K562 (cell line): ENCODE results near the gene SMYD1. TPM values are rescaled to one million over a fixed set of nuclear protein-coding genes. Genes with fewer than 3 reads are reported as not detected.

ENCODE experiments used
- ATAC-seq: fragments of 200-7000 bp; cut with Tn5 transposase; 3 replicates; pipeline ENCODE4 v1.9.1; 2020; ENCODE audit warnings: moderate library complexity
- BruUV-seq: library from RNA; stranded (reverse); fragments of 400-500 nt; replicated peaks from 2 replicates; lab custom pipeline; 2021; lab: Mats Ljungman, UMichigan
- CTCF ChIA-PET: fragments of 300-600 bp; formaldehyde crosslinking; extraction: SDS; loops from one replicate; lab custom pipeline; 2021; ENCODE audit warnings: low intra/inter-chr PET ratio; lab: Yijun Ruan, JAX
- POLR2A ChIA-PET: fragments of 300-600, 350-650 bp; sonication (Branson Sonifier 250); formaldehyde crosslinking; extraction: SDS; loops from one replicate; lab custom pipeline; 2021; ENCODE audit warnings: antibody characterized with exemption, inconsistent platforms; lab: Yijun Ruan, JAX
- DNase-seq, 4 experiments: peaks; one replicate each; pipeline versions ENCODE4 v3.0.0 to v3.0.0-alpha.2; 2011 to 2018; ENCODE audit warnings: low spot score in 3 of 4, mixed read lengths in 3 of 4; ENCODE audit errors: extremely low read depth in 1 of 4
- FAIRE-seq: peaks from 2 replicates; lab custom pipeline; 2011; peaks lifted over from hg19 to GRCh38; lab: Jason Lieb, UNC
- H2AFZ ChIP-seq: 2 replicates; pipeline ENCODE4 v1.6.0; 2011; ENCODE audit warnings: low read depth, low read length, control low read depth, inconsistent platforms
- H3K27ac ChIP-seq: fragments of 200-600 bp; 3 replicates; pipeline ENCODE4 v1.8.0; 2011; ENCODE audit warnings: low read depth, mild to moderate bottlenecking, control low read depth, inconsistent platforms, low read length, moderate library complexity, mixed read lengths; ENCODE audit errors: extremely low read depth
- H3K27me3 ChIP-seq, 2 experiments: fragments of 300-600 bp in 1 of 2; 2 replicates in 1 of 2; 3 replicates in 1 of 2; pipeline versions ENCODE4 v1.6.0 to v1.8.0; 2011; ENCODE audit warnings: inconsistent platforms in 2 of 2, low read length in 2 of 2, mild to moderate bottlenecking in 1 of 2, mixed read lengths in 1 of 2, moderate library complexity in 1 of 2; ENCODE audit not compliant: control insufficient read depth in 2 of 2, insufficient read depth in 2 of 2
- H3K36me3 ChIP-seq: fragments of 300-600 bp; 3 replicates; pipeline ENCODE4 v1.8.0; 2011; ENCODE audit warnings: mild to moderate bottlenecking, low read length, inconsistent platforms; ENCODE audit not compliant: control insufficient read depth, insufficient read depth
- H3K4me1 ChIP-seq, 2 experiments: fragments of 200-600 bp in 1 of 2; replicated peaks in 1 of 2; 2 replicates in 1 of 2; 3 replicates in 1 of 2; pipeline versions ENCODE4 v1.5.1 to v1.8.0; 2011; ENCODE audit warnings: inconsistent platforms in 2 of 2, low read length in 2 of 2, mild to moderate bottlenecking in 1 of 2, mixed read lengths in 1 of 2, moderate library complexity in 1 of 2; ENCODE audit not compliant: control insufficient read depth in 2 of 2, insufficient read depth in 2 of 2
- H3K4me2 ChIP-seq: 2 replicates; pipeline ENCODE4 v1.6.1; 2011; ENCODE audit warnings: low read length, control low read depth, inconsistent platforms, mixed read lengths; ENCODE audit not compliant: insufficient read depth
- H3K4me3 ChIP-seq: fragments of 200-600 bp; sonication (generic), shearing (Covaris generic); 2 replicates; pipeline ENCODE4 v1.5.1; 2016; ENCODE audit warnings: control low read depth, inconsistent platforms
- H3K79me2 ChIP-seq: fragments of 200-600 bp; 3 replicates; pipeline ENCODE4 v1.8.0; 2011; ENCODE audit warnings: low read length, inconsistent platforms; ENCODE audit not compliant: control insufficient read depth, insufficient read depth
- H3K9ac ChIP-seq, 2 experiments: 2 replicates each; pipeline versions ENCODE4 v1.6.0 to v1.6.1; 2011; ENCODE audit warnings: low read depth in 2 of 2, low read length in 2 of 2, control low read depth in 1 of 2, inconsistent platforms in 1 of 2, mild to moderate bottlenecking in 1 of 2, mixed read lengths in 1 of 2; ENCODE audit not compliant: insufficient read depth in 1 of 2
- H3K9me1 ChIP-seq: one replicate; pipeline ENCODE4 v1.6.0; 2011; ENCODE audit warnings: inconsistent platforms, mild to moderate bottlenecking, low read length, moderate library complexity; ENCODE audit not compliant: control insufficient read depth, insufficient read depth
- H3K9me3 ChIP-seq: replicated peaks from 2 replicates; pipeline ENCODE4 v1.5.1; 2011; ENCODE audit warnings: low read depth, low read length, inconsistent platforms; ENCODE audit not compliant: control insufficient read depth, insufficient read depth
- H4K20me1 ChIP-seq: replicated peaks from 2 replicates; pipeline ENCODE4 v1.6.1; 2011; ENCODE audit warnings: low read length, inconsistent platforms, mixed read lengths; ENCODE audit not compliant: control insufficient read depth, insufficient read depth
- ATF7 ChIP-seq: fragments of 450-650 bp; IDR thresholded peaks from 2 replicates; pipeline ENCODE4 v1.7.1; 2014; ENCODE audit warnings: mild to moderate bottlenecking, moderate library complexity
- CCNT2 ChIP-seq: IDR thresholded peaks from 2 replicates; pipeline ENCODE4 v1.6.1; 2011; ENCODE audit warnings: borderline replicate concordance, low read depth, mild to moderate bottlenecking, moderate library complexity, mixed read lengths, low read length; ENCODE audit not compliant: insufficient read length; ENCODE audit errors: extremely low read depth
- CREBBP ChIP-seq: IDR thresholded peaks from one replicate; pipeline ENCODE4 v1.6.1; 2012; ENCODE audit warnings: low read depth, mild to moderate bottlenecking, control low read depth, inconsistent platforms, low read length
- ELF1 ChIP-seq: fragments of 200-800 bp; sonication (Bioruptor generic); IDR thresholded peaks from 2 replicates; pipeline ENCODE4 v1.6.1; 2016; ENCODE audit warnings: missing genetic modification characterization, missing compliant biosample characterization
- MGA ChIP-seq: fragments of 450-650 bp; IDR thresholded peaks from 2 replicates; pipeline ENCODE4 v1.6.1; 2016; ENCODE audit warnings: mild to moderate bottlenecking, moderate library complexity
- MYC ChIP-seq, 2 experiments: fragments of 250-450 bp in 1 of 2; sonication (Bioruptor Pico) in 1 of 2; IDR thresholded peaks; 2 replicates each; pipeline versions ENCODE4 v1.5.1 to v1.6.1; 2012 to 2021; ENCODE audit warnings: low read depth in 2 of 2, borderline replicate concordance in 1 of 2, improper control_type of control experiment in 1 of 2, low read length in 1 of 2, mild to moderate bottlenecking in 1 of 2, moderate library complexity in 1 of 2
- SIRT6 ChIP-seq: IDR thresholded peaks from one replicate; pipeline ENCODE4 v1.6.1; 2012; ENCODE audit warnings: low read depth, mild to moderate bottlenecking, control low read depth, inconsistent platforms, low read length, moderate library complexity
- ZFP1 ChIP-seq: fragments of 450-650 bp; formaldehyde crosslinking; IDR thresholded peaks from 2 replicates; pipeline ENCODE4 v1.4.0; 2020; ENCODE audit warnings: mild to moderate bottlenecking, mixed read lengths
- ZNF274 ChIP-seq: IDR thresholded peaks from 2 replicates; pipeline ENCODE4 v1.6.1; 2011; ENCODE audit warnings: low read depth, mild to moderate bottlenecking, low read length, moderate library complexity, borderline replicate concordance
- whole genome bisulfite sequencing: fragments of 100-300 bp; shearing (Covaris generic); methylation state at CpG from one replicate; pipeline ENCODE4 v1.1.6; 2016; ENCODE audit warnings: low coverage, mixed read lengths; ENCODE audit not compliant: insufficient coverage; ENCODE audit errors: missing lambda C conversion rate; 5-methylcytosine and 5-hydroxymethylcytosine counted together
- in situ Hi-C: fragments of 300-500 bp; cut with MboI; formaldehyde crosslinking; loops from 4 replicates; pipeline ENCODE4 v1.15.0; 2018; ENCODE audit warnings: inconsistent platforms, mixed read lengths
- intact Hi-C: fragments of 100-400 bp; cut with micrococcal nuclease; formaldehyde crosslinking; loops from 2 replicates; pipeline ENCODE4 v1.14.2; 2022
- polyA plus RNA-seq, 8 experiments: library from polyadenylated mRNA; depleted of rRNA in 4 of 8; stranded (reverse) in 5 of 8; unstranded in 3 of 8; fragments of >200 nt; fragmentation: Nextera tagmentation in 2 of 8; fragmentation: Illumina TruSeq in 1 of 8; extraction: Ambion mirVana in 2 of 8; extraction: Trizol in 1 of 8; gene quantifications; 2 replicates each; pipeline versions ENCODE4 v1.2.1 to v1.2.3, GENCODE V29; 2011 to 2014; ENCODE audit warnings: inconsistent platforms in 1 of 8, missing spikeins in 1 of 8
- total RNA-seq, 7 experiments: library from RNA; depleted of rRNA in 6 of 7; stranded (reverse); fragments of >200 nt in 6 of 7; fragmentation: Illumina TruSeq in 2 of 7; extraction: Trizol in 2 of 7; gene quantifications; 2 replicates each; pipeline versions ENCODE4 v1.2.1 to v1.2.3, GENCODE V29; 2011 to 2021; ENCODE audit warnings: low replicate concordance in 1 of 7

Gene SMYD1
- total and polyA plus RNA-seq, 9 of the 15 experiments (the other 6 are each of a cell fraction or from before 2014, with no cell fraction given), result not detected

DNA sequence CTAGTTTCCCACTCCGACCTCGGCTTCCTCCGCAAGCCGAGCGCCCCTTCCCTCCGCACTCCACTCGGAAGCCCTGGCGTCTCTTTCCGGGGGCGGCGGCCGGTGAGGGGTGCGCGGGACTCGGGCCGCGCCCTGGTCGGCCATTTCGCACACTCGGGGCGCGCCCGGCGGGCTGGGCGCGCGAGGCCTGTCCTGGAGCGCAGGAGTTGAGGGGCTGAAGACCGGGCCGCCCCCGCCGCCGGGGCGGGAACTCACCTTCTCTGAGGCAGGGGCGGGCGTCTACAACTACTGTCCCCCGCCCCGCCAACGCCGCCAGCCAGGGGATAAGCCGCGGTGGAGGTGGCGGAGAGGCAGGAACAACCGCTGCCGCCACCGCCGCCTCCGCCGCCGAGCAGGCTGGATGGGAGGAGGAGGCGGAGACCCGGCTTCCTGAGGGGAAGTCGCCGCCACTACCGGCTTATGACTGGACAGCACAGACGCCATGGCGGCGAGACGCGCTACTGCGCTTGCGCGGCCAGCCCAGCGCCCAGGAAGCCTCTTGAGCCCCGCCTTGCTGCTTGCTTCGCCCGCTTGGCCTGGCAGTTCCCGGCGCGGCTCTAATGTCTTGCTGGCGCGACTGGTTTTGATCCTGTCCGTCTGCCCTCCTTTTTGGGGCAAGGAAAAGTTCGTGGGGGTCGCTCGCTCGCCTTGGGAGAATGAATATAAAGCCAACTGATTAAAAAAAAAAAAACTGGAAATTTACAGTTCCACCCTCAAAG lies 12.1 kb upstream of the SMYD1 start, which contains the start of gene KRCC1:
KRCC1 (minus strand) TSS at position 413 of the 758 bp plus-strand sequence. CDS start 27,220 bp downstream, outside the sequence.
- H3K4me2 ChIP-seq, result peak within 1 kb of the TSS; percentile 88
- H4K20me1 ChIP-seq, result 0 out of 2 replicates have a peak, but pooled peaks cover 7% of the 10 kb centered on the region
- H3K9me3 ChIP-seq, result no peaks in the 10 kb centered on the region
- H3K27me3 ChIP-seq, result no peaks in the 10 kb centered on the region
- peak within 1 kb of the TSS; percentile 95 for H3K27ac ChIP-seq
- ATAC-seq, result peak; percentile 90
- POLR2A ChIA-PET, result interaction anchor here (1.0 to 1.7 kb wide), 4 partner anchors 9 to 90 kb away, joined by 3 to 10 read pairs (median 3); partner anchors contain the start of gene RNU2-63P
- peak within 1 kb of the TSS; percentile 96 to 97 for H3K9ac ChIP-seq
- H3K79me2 ChIP-seq, result peaks cover 33% of the 10 kb centered on the region
- in situ Hi-C loops, result loop anchor here (5.0 kb wide), 1 partner anchor 102 kb away; no protein-coding TSS in a partner anchor
- peak; percentile 94 to 97 (median 94) for DNase-seq
- under 1% methylated on average over 47 of the region's 77 CpGs for WGBS
- H2AFZ ChIP-seq, result peak within 1 kb of the TSS; percentile 74
- no TSS peak for BruUV-seq
- intact Hi-C loops, result loop anchor here (1.0 kb wide), 2 partner anchors 33 to 39 kb away; partner anchors contain the start of gene RNU2-63P
- H3K9me1 ChIP-seq, result no peaks in the 10 kb centered on the region
- H3K4me1 ChIP-seq, result peaks cover 22 to 42% of the 10 kb centered on the region in 2 experiments
- CTCF ChIA-PET, result interaction anchor here (0.9 kb wide), 1 partner anchor 34 kb away, joined by 3 read pairs; no protein-coding TSS in a partner anchor
- FAIRE-seq, result peak; percentile 79
- peak within 1 kb of the TSS; percentile 79 for H3K4me3 ChIP-seq
- H3K36me3 ChIP-seq, result no peaks in the 10 kb centered on the region
- TF ChIP-seq ATF7 (peak; percentile 67), CCNT2 (peak; percentile 72), ZFP1 (CRISPR knock-in tag) (no peak), MGA (peak; percentile 43; the same call in 1 of the 2 replicates), ZNF274 (no peak), MYC (IDR thresholded peaks at IDR 0.05; ENCODE audit: low read depth, low read length) (no peak; the same call in 1 of the 2 replicates), MYC (CRISPR knock-in tag; IDR thresholded peaks at IDR 0.05; ENCODE audit: borderline replicate concordance, low read depth) (no peak), SIRT6 (no peak), CREBBP (no peak), ELF1 (peak; percentile 63)
